ENCODE measurements around the gene CFLAR. TPM values are rescaled to one million over a fixed set of nuclear protein-coding genes. Genes with fewer than 3 reads are reported as not detected.
"Not testable (repeated sequence)": the region's sequence is repeated elsewhere in the genome, so short reads cannot be mapped to it uniquely, and the experiment has no call there.

Gene CFLAR
- total RNA-seq, 2 experiments from 2014 or later: 90.4 to 95.0 TPM

DNA sequence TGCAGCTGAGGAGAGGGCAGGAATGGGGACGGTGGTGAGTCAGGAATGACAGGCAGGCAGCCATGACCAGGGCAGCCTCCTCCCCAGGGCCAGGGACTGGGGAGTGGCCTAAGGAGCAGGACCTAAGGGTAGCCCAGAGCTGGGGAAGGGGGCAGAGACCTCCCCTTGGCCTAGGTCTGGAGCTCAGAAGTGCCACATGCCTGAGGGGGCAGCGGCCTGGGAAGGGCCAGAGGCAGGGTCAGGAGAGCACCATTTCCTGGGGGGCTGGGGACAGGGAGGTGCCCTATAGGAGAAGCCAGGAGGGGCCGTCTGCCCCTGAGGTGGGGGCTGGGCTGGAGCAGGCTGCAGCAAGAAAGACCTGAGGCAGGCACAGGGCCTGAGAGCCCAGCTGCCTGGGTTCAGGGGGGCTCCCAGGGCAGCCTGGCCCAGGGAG, 20.9 kb downstream of the CFLAR start:
- H3K4me1 Mint-ChIP-seq (ENCODE audit: low read depth): peaks cover 22% of the 10 kb centered on the region
- peaks cover 75% of the 10 kb centered on the region for H3K36me3 Mint-ChIP-seq (ENCODE audit: low read depth)
- no peak overlapping the region for H3K4me3 Mint-ChIP-seq
- no peaks in the 10 kb centered on the region for H3K9me3 Mint-ChIP-seq (ENCODE audit: insufficient read depth)
- H3K27ac Mint-ChIP-seq: peak overlapping the region; percentile 41
- POLR2A ChIA-PET: interaction anchor here (0.6 to 3.4 kb wide), 3 partner anchors 16 to 577 kb away, joined by 4 to 12 read pairs (median 4); partner anchors contain the start of gene CFLAR
- DNase-seq (no peak), ATAC-seq (no peak)
- CTCF ChIA-PET: interaction anchor here (1.1 kb wide), 1 partner anchor 8 kb away, joined by 3 read pairs; no protein-coding TSS in a partner anchor
- H3K27me3 Mint-ChIP-seq (ENCODE audit: low read depth): no peaks in the 10 kb centered on the region

DNA sequence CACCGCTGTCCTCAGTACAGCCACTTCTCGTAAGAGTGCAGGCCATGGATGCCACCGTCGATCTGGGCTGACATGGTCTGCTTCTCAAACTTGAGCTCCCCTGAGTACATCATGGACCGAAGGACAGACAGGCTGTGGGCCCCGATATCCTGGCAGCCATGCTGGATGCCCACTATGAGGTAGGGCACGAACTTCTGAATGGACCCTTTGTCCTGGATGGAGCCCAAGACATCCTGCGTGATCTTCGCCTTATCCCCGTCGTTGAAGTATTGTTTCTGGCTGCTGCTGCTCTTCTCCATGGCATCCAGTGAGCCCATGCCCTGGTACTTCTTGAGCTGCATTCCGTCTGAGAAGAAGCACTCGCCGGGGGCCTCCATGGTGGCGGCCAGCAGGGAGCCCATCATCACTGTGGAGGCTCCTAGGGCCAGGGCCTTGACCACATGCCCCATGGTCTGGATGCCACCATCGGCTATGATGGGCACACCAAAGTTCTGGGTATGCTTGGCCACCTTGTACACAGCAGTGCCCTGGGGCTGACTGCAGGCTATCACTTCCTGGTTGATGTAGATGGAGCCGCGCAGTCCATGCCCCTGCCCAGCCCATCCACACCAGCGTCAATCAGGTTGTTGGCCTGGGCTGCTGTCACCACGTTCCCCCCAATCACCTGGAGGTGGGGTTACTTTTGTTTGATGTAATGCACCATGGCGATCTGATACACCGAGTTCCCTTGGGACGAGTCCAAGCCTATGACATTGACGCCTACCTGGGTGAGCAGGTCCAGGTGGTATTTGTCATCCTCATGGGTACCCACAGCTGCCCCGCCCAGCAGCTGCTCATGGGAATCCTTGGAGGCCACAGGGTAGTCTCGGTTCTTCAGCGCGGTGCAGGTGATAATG, 21.8 kb downstream of the CFLAR start:
- Mint-ChIP-seq H3K27ac (no peak overlapping the region), H3K9me3 (ENCODE audit: insufficient read depth) (no peaks in the 10 kb centered on the region), H3K27me3 (ENCODE audit: low read depth) (no peaks in the 10 kb centered on the region), H3K4me1 (ENCODE audit: low read depth) (peaks cover 14% of the 10 kb centered on the region), H3K4me3 (no peak overlapping the region), H3K36me3 (ENCODE audit: low read depth) (peaks cover 73% of the 10 kb centered on the region)
- ChIA-PET POLR2A (interaction anchor here (0.6 to 1.3 kb wide), 4 partner anchors 17 to 576 kb away, joined by 3 to 4 read pairs (median 4); partner anchors contain the start of gene CFLAR), CTCF (no interaction called here)
- ATAC-seq (no peak), DNase-seq (no peak)

DNA sequence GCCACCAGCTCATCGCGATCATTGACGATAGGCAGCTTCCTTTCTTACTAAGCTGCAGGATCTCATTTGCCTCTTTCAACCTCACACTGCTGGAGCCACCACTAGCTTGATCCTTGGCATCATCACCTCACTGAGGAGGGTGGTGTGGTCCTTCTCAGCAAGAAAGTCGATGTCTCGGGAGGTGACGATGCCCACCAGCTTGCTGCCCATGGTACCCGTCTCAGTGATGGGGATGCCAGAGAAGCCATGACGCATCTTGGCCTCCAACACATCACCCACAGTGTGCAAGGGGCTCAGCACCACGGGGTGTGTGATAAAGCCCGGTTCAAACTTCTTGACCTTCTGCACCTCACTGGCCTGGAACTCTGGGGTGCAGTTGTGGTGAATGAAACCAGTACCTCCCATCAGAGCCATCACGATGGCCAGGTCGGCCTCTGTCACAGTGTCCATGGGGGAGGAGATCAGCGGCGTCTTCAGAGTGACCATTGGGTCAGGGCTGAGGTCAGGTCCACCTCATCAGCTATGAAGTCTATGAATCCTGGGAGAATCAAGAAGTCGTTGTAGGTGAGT, 22.5 kb downstream of the CFLAR start:
- Mint-ChIP-seq H3K36me3 (ENCODE audit: low read depth) (peaks cover 70% of the 10 kb centered on the region), H3K4me3 (no peak overlapping the region), H3K9me3 (ENCODE audit: insufficient read depth) (no peaks in the 10 kb centered on the region), H3K27me3 (ENCODE audit: low read depth) (no peaks in the 10 kb centered on the region), H3K4me1 (ENCODE audit: low read depth) (peaks cover 7% of the 10 kb centered on the region), H3K27ac (no peak overlapping the region)
- POLR2A ChIA-PET: interaction anchor here (1.2 kb wide), 1 partner anchor 22 kb away, joined by 3 read pairs; the partner anchor contains the start of gene CFLAR
- CTCF ChIA-PET: no interaction called here
- DNase-seq: no peak
- no peak for ATAC-seq

DNA sequence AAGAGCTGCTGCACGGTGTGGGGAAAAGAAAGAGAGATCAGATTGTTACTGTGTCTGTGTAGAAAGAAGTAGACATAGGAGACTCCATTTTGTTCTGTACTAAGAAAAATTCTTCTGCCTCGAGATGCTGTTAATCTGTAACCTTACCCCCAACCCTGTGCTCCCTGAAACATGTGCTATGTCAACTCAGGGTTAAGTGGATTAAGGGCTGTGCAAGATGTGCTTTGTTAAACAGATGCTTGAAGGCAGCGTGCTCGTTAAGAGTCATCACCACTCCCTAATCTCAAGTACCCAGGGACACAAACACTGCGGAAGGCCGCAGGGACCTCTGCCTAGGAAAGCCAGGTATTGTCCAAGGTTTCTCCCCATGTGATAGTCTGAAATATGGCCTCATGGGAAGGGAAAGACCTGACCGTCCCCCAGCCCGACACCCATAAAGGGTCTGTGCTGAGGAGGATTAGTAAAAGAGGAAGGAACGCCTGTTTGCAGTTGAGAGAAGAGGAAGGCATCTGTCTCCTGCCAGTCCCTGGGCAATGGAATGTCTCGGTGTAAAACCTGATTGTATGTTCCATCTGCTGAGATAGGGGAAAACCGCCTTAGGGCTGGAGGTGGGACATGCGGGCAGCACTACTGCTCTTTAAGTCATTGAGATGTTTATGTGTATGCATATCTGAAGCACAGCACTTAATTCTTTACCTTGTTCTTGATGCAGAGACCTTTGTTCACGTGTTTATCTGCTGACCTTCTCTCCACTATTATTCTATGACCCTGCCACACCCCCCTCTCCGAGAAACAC, 23.2 kb downstream of the CFLAR start:
- H3K9me3 Mint-ChIP-seq (ENCODE audit: insufficient read depth); CTCF ChIA-PET; ATAC-seq; H3K4me3 Mint-ChIP-seq; POLR2A ChIA-PET; H3K4me1 Mint-ChIP-seq (ENCODE audit: low read depth); H3K27me3 Mint-ChIP-seq (ENCODE audit: low read depth); H3K27ac Mint-ChIP-seq; DNase-seq: not testable (repeated sequence)
- peaks cover 69% of the 10 kb centered on the region for H3K36me3 Mint-ChIP-seq (ENCODE audit: low read depth)

DNA sequence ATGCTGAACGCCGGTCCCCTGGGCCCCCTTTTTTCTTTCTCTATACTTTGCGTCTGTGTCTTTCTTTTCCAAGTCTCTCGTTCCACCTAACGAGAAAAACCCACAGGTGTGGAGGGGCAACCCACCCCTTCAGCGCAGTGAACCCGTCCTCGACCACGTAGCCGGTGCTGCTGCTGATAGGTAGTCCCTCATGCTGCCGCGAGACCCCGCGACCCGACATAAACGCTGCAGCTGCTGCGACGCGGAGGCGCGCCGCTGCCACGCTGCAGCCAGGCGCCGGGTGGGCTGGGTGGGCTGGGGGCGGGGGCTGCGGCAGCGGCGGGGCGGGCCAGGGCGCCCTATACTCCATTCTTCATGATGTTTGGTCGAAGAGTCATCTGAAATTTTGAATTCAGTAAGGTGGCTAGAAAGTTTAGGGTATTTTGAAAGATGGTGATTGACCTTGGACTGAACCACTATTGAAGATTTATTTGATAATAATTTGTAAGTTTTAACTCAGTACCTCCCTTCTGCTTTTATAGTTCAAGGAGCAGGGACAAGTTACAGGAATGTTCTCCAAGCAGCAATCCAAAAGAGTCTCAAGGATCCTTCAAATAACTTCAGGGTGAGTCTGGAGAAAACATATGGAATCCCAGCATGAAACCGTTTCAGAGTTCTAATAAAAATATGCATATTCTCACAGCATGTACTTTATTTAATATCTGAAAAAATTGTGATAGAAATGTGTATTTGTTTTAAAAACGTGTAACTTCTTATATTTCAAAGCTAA, 24.1 kb downstream of the CFLAR start:
- Mint-ChIP-seq H3K27me3 (ENCODE audit: low read depth) (no peaks in the 10 kb centered on the region), H3K4me1 (ENCODE audit: low read depth) (peaks cover 5% of the 10 kb centered on the region), H3K4me3 (no peak overlapping the region), H3K36me3 (ENCODE audit: low read depth) (peaks cover 69% of the 10 kb centered on the region), H3K9me3 (ENCODE audit: insufficient read depth) (no peaks in the 10 kb centered on the region), H3K27ac (no peak overlapping the region)
- ChIA-PET CTCF (no interaction called here), POLR2A (no interaction called here)
- DNase-seq: no peak
- ATAC-seq: no peak

DNA sequence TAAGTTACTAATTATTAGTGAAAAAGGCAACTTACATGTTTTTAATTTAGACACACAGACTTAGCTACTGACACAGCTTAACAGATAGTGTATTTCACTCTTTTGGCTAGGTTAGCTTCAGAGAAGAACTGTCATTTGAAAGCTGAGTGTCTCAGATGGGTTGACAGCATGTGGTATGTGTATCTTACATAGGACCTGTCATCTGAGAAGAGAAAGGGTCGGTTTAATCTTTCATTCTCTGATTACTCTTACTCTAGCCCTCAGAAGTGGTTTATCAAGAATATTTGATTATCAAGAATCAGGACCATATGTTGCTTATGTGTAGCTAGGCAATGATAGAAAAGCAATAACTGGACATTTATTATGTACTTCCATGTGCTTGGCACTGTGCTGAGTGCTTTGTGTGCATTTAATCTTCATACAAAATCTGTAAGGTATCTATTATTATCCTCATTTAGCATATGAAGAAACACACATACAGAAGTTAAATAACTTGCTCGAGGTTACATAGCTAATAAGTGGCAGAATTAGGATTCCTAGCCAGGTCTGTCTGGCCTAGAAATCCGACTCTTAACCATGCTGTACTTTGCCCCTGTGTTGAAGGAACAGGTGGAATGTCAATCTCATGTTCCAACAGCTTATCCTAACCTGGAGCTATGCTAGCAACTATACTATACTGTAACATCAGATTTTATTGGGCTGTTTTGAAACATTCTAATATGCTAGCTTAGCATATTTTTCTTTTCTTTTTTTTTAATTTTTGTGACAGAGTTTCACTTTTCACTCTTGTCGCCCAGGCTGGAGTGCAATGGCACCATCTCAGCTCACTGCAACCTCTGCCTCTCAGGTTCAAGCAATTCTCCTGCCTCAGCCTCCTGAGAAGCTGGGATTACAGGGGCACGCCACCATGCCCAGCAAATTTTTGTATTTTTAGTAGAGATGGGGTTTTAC, 28.4 kb downstream of the CFLAR start:
- peaks cover 54% of the 10 kb centered on the region for H3K36me3 Mint-ChIP-seq (ENCODE audit: low read depth)
- no peaks in the 10 kb centered on the region for H3K27me3 Mint-ChIP-seq (ENCODE audit: low read depth)
- CTCF ChIA-PET: interaction anchor here (0.8 to 5.8 kb wide), 10 partner anchors 8 to 243 kb away, joined by 3 to 32 read pairs (median 6); partner anchors contain the start of gene CFLAR
- DNase-seq (no peak), ATAC-seq (no peak)
- H3K9me3 Mint-ChIP-seq (ENCODE audit: insufficient read depth): no peaks in the 10 kb centered on the region
- POLR2A ChIA-PET: interaction anchor here (0.8 to 2.4 kb wide), 3 partner anchors 16 to 39 kb away, joined by 4 to 13 read pairs (median 4); partner anchors contain the start of gene CASP10
- H3K27ac Mint-ChIP-seq: no peak overlapping the region
- no peaks in the 10 kb centered on the region for H3K4me1 Mint-ChIP-seq (ENCODE audit: low read depth)
- H3K4me3 Mint-ChIP-seq: no peak overlapping the region

DNA sequence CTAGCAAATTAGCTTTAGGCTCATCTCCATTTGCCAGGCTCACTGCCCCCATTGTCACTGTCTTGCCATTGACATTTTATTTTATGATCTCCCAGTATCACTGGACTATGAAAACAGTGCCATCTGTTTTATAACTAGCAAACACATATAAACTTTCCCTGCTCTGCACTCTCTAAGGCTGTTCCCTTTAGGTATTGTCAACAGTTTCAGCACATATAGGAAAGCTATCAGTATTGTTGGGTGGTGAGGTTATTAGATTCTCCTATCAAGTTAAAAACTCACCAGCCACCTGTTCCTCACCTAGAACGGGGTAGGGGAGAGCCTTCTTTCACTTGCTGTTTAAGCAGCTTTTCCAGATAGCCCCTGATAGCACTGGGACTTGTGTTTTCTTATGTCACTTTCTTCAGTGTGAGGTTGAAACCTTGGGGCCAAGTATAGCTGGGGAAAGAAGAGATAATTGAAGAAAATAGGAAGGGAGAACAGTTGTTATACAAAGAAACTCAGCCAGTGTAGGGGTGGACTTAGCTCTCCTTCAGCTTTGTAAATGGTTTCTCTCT, 32.5 kb downstream of the CFLAR start:
- ChIA-PET POLR2A (interaction anchor here (0.7 to 1.3 kb wide), 2 partner anchors 30 to 33 kb away, joined by 3 to 4 read pairs; partner anchors contain the start of gene CFLAR), CTCF (interaction anchor here (0.9 to 5.8 kb wide), 3 partner anchors 10 to 84 kb away, joined by 3 to 32 read pairs (median 7); no protein-coding TSS in a partner anchor)

DNA sequence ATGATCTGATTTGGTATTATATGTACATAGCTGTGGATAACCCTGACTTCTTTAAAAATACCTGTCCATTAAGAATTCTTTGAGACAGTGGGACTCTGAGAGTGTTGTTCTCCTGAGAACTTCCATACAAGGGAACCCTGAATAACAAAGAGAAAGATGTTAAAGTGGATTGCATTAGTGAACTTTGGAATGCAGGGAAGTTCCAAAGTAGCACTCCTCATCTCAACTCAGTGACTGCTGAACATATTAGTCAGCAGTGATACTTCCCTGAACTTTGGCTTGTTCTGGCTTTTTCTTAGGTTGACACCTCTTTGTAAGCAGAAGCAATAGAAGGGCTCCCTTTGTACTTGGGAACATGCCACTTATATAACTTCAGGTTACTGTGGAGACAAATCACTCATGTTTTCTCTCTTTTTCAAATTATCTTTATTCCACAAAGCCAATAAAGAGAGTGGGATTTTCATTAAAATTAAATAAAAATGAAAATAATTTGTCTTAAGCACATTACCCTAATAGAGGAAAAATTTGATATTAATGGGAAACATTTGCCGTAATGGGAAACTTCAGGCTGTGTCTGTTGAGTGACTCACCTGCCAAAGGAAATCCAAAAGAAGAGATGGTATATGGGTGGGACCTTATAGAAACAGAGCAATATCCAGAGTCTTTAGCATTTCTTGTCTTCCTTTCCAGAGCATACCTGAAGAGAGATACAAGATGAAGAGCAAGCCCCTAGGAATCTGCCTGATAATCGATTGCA, 33.3 kb downstream of the CFLAR start:
- DNase-seq (no peak), ATAC-seq (no peak)
- no peaks in the 10 kb centered on the region for H3K27me3 Mint-ChIP-seq (ENCODE audit: low read depth)
- H3K27ac Mint-ChIP-seq: peak overlapping the region; percentile 7
- POLR2A ChIA-PET: interaction anchor here (1.3 kb wide), 1 partner anchor 31 kb away, joined by 4 read pairs; no protein-coding TSS in a partner anchor
- no peak overlapping the region for H3K4me3 Mint-ChIP-seq
- no peaks in the 10 kb centered on the region for H3K9me3 Mint-ChIP-seq (ENCODE audit: insufficient read depth)
- peaks cover 58% of the 10 kb centered on the region for H3K36me3 Mint-ChIP-seq (ENCODE audit: low read depth)
- peaks cover 20% of the 10 kb centered on the region for H3K4me1 Mint-ChIP-seq (ENCODE audit: low read depth)
- CTCF ChIA-PET: interaction anchor here (0.9 to 5.8 kb wide), 4 partner anchors 10 to 83 kb away, joined by 3 to 32 read pairs (median 5); no protein-coding TSS in a partner anchor

More for the DNA sequence above, 32.5 kb downstream of the CFLAR start:
- Mint-ChIP-seq H3K27me3 (ENCODE audit: low read depth) (no peaks in the 10 kb centered on the region), H3K36me3 (ENCODE audit: low read depth) (peaks cover 59% of the 10 kb centered on the region), H3K4me3 (no peak overlapping the region), H3K27ac (no peak overlapping the region), H3K9me3 (ENCODE audit: insufficient read depth) (no peaks in the 10 kb centered on the region), H3K4me1 (ENCODE audit: low read depth) (peaks cover 20% of the 10 kb centered on the region)
- DNase-seq (no peak), ATAC-seq (no peak)

DNA sequence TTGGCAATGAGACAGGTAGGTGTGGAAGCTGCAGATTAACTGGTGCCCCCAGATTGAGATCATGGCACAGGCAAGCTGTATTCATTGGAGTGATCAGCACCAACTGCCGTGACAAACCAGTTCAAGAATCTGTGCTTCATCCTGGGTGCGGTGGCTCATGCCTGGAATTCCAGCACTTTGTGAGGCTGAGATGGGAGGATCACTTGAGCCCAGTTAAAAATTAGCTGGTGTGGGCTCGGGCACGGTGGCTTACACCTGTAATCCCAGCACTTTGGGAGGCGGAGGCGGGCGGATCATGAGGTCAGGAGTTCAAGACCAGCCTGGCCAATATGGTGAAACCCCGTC, 33.8 kb downstream of the CFLAR start:
- Mint-ChIP-seq H3K4me1 (ENCODE audit: low read depth) (peaks cover 20% of the 10 kb centered on the region), H3K36me3 (ENCODE audit: low read depth) (peaks cover 62% of the 10 kb centered on the region)
- CTCF ChIA-PET: interaction anchor here (1.0 to 1.7 kb wide), 3 partner anchors 23 to 32 kb away, joined by 3 to 7 read pairs (median 6); no protein-coding TSS in a partner anchor
- H3K9me3 Mint-ChIP-seq (ENCODE audit: insufficient read depth); H3K27ac Mint-ChIP-seq; H3K27me3 Mint-ChIP-seq (ENCODE audit: low read depth); ATAC-seq; DNase-seq; H3K4me3 Mint-ChIP-seq; POLR2A ChIA-PET: not testable (repeated sequence)
